ENCODE results near the gene CLIC6. TPM values are rescaled to one million over a fixed set of nuclear protein-coding genes. Genes with fewer than 3 reads are reported as not detected.

CLIC6 gene
- total RNA-seq, 1 experiment from 2014 or later: 0.25 TPM

DNA sequence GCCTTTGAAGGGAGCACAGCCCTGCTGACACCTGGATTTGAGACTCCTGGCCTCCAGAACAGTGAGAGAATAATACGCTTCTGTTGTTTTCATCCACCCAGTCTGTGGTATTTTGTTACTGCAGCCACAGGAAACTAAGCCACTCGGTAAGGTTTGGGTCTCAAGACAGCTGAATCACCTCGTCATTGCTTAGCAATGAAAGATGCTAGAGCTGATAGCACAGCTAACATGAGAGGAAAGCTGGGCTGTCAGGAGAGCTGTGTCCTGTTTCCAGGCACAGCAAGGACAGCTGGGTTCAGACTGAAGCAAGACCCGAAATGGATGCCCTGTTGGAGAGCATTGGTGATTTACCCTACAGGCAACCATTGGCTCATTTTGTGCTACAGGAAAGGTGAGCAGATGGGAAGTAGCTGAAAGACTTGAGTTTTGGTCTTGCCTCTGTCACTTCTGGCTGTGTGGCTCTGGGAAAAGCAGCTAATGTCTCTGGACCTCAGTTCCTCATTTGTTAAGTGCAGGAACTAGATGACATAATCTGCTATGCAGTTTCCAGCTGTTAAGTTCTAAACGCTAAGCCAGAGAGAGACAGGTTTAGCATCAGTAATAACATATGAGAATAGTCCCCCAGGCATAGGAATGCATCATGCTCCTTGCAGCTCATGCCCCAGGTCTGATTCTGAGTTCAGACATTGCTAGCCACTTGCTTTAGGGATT is 58.0 kb downstream of the CLIC6 start:
- DNase-seq (ENCODE audit: low read depth): peak; percentile 87

DNA sequence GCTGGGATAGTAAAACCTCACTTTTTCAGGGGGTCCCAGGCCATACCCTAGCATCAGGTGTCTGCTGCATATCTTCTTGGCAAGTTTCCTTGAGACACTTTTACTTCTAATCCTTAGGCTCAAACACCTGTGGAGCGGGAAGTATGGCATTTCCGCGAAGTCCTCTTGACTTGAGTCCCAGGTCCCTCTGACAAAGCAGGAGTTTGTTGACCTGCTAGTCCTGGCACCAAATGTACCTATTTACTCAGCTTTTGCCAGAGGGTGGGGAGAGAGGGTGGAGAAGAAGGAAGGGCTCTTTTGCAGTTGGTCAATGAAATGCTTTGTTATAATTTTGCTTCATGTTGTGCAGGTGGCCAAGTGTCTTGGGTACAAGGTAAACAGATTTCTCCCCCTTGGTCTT is 59.7 kb downstream of the CLIC6 start:
- no peak for DNase-seq (ENCODE audit: low read depth)

DNA sequence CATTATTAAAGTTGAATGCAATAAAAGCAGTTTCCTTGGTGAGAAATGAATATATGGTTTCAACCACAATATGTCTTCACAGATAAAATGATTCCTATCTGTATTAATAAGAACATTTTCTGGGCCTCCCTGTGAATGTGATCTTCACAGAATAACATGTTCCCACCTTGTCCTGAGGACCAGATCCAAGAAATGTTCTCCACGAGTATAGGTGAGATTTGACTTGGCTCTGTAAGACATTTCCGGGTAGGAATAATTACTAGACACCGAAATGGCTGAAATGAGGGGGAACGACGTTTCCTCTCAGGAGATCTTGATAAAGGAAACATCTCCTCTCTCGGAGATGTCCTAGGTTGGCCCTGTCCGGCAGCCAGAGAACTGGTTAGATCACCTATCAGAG is 61.4 kb downstream of the CLIC6 start:
- DNase-seq (ENCODE audit: low read depth): no peak

GRCh38 chr21:34730756-34731445 is 62.1 kb downstream of the CLIC6 start:
- DNase-seq (ENCODE audit: low read depth): no peak

DNA sequence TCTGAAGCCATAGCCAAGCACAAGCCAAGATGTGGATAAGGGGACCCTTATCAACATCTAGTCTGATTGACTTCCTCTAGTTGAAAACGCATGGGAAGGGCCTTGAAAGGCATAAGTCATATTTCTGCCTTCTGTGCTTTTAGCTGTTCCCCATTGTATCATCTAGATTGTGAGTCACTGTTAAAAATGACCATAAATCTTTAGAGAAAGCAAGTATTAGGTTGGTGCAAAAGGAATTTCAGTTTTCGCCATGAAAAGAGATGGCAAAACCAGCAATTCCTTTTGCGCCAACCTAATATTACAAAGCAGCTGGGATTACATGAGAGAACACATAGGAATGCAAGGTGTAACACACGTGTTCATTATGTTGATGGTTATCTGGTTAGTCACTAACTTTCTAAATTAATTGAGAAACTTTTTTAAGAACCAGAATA is 63.6 kb downstream of the CLIC6 start:
- peak; percentile 45 for DNase-seq (ENCODE audit: low read depth)

DNA sequence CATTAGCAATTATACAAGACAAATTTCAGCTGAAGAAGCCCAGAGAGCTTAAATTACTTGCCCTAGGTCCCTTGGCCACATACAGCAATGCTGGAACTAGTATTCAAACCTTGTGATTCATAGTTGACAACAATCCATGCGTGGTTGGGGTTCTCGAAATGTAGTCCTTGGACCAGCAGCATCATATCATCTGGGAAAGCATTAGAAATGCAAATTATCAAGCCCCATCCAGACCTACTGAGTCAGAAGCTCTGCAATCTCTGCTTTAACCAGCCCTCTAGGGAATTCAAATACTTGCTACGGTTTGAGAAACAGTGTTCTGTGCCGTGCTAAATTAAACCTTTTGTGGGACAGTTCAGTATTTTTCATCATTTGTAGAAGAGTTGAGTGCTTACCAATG is 65.1 kb downstream of the CLIC6 start:
- no peak for DNase-seq (ENCODE audit: low read depth)

GRCh38 chr21:34734696-34735095 is 65.9 kb downstream of the CLIC6 start:
- DNase-seq (ENCODE audit: low read depth): peak; percentile 66

GRCh38 chr21:34736116-34736874 is 67.5 kb downstream of the CLIC6 start:
- peak; percentile 81 for DNase-seq (ENCODE audit: low read depth)

- peak; percentile 54 for DNase-seq (ENCODE audit: low read depth)
These were observed 68.3 kb downstream of the CLIC6 start for GRCh38 chr21:34737115-34737514.

- DNase-seq (ENCODE audit: low read depth): no peak
These were observed 71.4 kb downstream of the CLIC6 start for GRCh38 chr21:34740198-34740597.

GRCh38 chr21:34743285-34743684 is 74.5 kb downstream of the CLIC6 start:
- DNase-seq (ENCODE audit: low read depth): no peak

GRCh38 chr21:34743831-34744230 is 75.0 kb downstream of the CLIC6 start:
- peak; percentile 93 for DNase-seq (ENCODE audit: low read depth)

DNA sequence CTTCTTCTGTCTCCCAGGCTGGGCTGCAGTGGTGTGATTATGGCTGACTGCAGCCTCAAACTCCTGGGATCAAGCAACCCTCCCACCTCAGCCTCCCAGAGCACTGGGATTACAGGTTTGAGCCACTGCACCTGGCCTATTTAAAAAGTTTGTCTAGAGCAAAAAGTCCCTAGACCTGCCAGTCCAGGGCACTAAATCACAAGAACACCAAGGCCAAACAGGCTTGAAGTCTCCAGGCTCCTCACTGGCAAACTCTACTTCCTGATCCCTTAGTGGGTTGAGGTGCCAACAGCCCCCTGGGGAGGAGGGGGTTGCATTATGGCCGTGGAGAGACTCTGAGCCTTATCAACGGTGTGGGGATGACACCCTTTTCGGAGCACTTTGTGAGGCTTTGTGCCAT is 76.0 kb downstream of the CLIC6 start:
- DNase-seq (ENCODE audit: low read depth): no peak

DNA sequence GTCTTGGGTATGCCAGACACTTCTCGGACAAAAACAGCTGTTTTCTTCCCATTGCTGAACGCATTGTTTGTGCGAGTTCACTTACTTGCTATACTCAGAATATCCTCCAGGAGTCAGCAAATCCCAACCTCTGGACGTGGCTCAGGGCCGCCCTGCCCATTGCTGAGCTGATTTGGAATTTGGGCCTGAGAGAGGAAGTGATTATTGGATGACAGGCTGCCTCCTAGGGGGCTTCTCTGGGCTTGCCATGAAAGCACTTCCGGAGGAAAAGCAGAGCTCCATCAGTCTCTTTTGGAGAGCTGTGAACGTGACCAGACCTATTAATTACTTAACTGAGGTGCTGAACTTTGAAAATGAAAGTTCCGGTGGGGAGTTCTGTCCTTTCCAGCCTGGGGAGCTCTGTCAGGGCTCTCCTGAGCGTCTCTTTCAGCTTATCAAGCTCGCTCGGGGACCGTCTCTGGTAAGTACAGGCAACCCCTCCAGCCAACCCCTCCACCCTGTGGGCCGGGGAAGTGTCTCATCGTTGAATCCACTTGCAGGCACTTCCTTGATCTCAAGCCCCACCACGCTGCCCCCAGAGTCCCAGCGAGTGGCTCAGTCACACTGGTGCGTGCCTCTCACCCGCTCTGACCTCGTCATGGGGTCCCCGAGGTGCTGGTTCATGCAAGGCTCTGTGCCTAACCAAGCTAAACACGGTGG is 76.9 kb downstream of the CLIC6 start:
- peak; percentile 82 for DNase-seq (ENCODE audit: low read depth)

- no peak for DNase-seq (ENCODE audit: low read depth)
These were observed 80.1 kb downstream of the CLIC6 start for GRCh38 chr21:34748862-34749261.

DNA sequence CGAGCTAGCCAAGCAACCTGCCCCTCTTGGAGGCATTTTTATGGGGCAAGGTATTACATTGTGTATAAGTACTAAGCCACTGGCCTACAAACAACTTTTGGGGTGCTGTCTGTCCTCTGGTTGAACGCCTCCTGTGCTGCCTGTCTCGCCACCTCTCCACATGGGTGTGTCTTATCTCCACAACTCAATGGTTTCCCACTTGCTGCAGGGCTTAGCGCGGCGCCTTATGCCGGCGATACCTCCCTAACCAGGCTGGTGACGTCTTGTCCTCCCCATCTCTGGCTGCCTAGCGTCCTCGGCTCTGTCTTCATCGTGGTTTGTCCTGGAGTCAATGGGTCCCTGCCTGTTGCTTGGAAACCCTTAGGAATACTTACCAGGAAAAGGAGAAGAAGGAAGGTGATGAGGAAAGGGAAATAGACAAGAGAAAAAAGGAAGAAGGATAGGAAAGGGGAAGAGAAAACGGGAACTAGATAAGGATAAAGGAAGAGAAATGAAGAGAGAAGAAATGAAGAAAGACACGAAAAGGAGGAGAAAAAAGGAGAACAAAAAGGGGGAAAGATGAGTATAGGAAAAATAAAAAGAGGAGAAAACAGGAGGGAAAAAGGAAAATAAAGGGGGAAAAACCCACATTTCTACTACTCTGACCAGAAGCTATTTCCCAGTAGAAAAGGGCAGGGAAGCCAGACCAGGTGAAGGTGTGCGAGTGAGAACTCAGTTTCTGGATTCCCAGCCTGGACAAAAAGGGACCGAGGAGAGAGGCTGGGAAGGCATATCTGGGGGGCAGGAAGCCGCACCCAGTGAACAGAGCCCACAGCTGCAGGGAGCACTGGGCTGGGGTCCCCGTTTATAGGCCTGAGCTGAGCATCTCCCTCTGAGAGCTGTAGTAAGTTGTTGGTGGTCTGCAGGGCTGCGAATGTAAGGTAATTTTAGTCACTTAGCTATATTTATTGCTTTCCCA is 86.2 kb downstream of the CLIC6 start:
- DNase-seq (ENCODE audit: low read depth): no peak

DNA sequence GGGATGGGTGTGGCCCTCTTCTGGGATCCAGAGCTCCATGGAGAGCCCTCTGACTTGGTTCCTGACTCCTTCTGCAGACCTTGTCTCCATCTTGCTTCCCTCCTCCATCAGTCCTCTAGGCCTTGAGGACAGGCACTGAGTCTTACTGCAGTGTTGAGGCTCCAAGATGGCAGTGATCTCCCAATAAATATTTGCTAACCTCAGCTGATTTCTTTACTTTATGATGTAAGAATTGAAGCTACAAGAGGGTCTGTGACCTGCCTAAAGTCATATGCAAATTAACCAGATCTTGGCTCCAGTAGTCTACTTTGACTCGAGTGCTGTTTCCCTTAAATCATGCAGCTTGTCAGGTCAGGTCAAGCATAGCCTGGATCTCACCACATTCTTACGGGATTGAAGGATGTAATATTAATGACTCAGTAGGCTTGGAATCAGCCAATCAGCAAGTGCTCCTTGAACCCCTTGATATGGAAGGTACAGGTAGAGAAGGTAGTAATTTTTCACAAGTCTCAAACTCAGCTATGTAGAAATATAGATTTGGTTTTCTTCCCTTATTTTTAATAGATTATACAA is 93.0 kb downstream of the CLIC6 start:
- peak; percentile 67 for DNase-seq (ENCODE audit: low read depth)

DNA sequence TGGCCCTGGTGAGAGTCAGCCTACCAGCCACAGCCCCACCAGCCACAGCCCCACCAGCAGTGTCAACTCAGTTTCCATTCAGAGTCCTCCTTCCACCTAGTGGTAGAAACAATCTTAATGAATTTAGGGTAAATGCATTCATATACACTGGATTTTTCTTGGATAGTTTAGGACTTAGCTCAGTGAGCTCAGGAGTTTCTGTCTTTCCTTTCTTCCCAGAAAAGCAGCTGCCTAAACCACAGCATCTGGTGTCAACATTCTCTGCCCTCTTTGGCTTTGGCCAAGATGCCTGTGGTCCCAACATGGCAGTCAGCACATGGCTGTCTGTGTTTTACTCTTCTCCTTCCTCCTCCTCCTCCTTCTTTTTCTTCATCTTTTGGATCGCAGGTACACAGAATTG is 94.0 kb downstream of the CLIC6 start:
- DNase-seq (ENCODE audit: low read depth): peak; percentile 43

DNA sequence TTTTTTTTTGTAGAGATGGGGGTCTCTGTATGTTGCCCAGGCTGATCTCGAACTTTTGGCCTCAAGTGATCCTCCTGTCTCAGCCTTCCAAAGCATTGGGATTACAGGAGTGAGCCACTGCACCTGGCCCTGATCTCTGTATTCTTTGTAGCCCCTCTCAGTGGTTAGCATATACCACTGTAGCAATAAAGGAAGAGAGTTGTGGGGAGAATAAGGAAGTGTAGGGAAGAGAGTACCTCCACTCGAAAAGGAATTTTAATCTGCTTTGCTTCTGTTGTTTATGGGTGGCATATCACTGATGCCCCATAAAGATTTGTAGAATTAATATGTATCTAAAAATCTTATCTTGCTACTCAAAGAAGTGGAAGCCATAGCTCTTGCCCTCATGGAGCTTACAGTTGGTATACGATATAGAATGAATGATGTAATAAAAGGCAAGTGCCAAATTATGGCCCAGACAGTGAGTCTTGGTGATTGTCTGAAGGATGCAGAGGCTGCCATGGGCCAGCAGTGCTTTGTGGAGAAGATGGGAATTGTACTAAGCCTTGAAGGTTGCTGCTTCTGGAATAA is 96.0 kb downstream of the CLIC6 start:
- no peak for DNase-seq (ENCODE audit: low read depth)

DNA sequence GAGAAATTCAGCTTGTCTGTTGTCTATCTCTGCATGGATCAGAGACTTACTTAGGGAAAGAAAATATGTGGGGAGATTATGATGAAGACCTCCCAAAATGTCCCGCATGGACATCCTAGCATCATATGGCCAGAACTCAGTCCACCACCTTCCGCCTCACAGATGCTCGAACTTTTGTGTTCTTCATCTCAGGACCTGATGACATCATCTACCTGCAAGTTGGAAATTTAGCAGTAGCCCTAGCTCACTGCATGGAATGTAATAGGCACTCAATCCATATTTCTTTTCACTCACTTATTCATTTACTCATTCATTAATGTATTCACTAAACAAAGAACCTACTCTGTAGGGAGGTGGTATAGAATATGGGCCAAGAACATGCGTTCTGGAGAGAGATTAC is 96.8 kb downstream of the CLIC6 start:
- DNase-seq (ENCODE audit: low read depth): no peak

Measured in M059J (cell line).